Measurements from ENCODE around the gene SLC5A11. TPM values are rescaled to one million over a fixed set of nuclear protein-coding genes. Genes with fewer than 3 reads are reported as not detected.

SLC5A11 gene
- total and polyA plus RNA-seq, 2 of the 13 experiments (the other 11 are each of a cell fraction or from before 2014, with no cell fraction given): 1.2 to 3.3 TPM

- no TSS peak for BruUV-seq (replicated peaks)
- WGBS (ENCODE audit: low lambda C conversion rate): 93% methylated on average over 8 of the region's 8 CpGs
- Histone ChIP-seq H4K20me1 (ENCODE audit: insufficient read depth, low read length) (no peaks in the 10 kb centered on the region), H3K4me1 (ENCODE audit: insufficient read depth, low read length) (peaks cover 8% of the 10 kb centered on the region; the same call in 1 of the 2 replicates), H3K36me3 (replicated peaks in 1 of 2; ENCODE audit: control insufficient read depth in 1 of 2, insufficient read depth in 2 of 2, low read length in 2 of 2) (peaks cover 28 to 48% of the 10 kb centered on the region in 2 experiments), H3K9ac (ENCODE audit: insufficient read depth, low read depth, low read length) (no peak overlapping the region), H3K9me3 (ENCODE audit: low read length) (no peaks in the 10 kb centered on the region), H3K79me2 (ENCODE audit: insufficient read depth, low read length) (no peaks in the 10 kb centered on the region), H3K4me2 (ENCODE audit: low read depth, low read length) (no peak overlapping the region), H3K4me3 (replicated peaks in 1 of 3; ENCODE audit: insufficient read depth in 1 of 3, low read depth in 2 of 3, low read length in 3 of 3) (no peak overlapping the region), H2AFZ (ENCODE audit: low read length) (no peak overlapping the region), H3K27me3 (ENCODE audit: control insufficient read depth in 1 of 2, insufficient read depth in 2 of 2, low read length in 2 of 2) (no peaks in the 10 kb centered on the region), H3K27ac (ENCODE audit: extremely low read length, insufficient read depth, low read length) (no peak overlapping the region)
- TF ChIP-seq SNAPC2 (CRISPR knock-in tag; IDR thresholded peaks at IDR 0.05) (no peak), FOXA1 (IDR thresholded peaks at IDR 0.05) (no peak), FOXA1 (CRISPR knock-in tag; IDR thresholded peaks at IDR 0.05) (no peak), PRMT3 (CRISPR knock-in tag; IDR thresholded peaks at IDR 0.05; ENCODE audit: borderline replicate concordance, low read depth) (no peak), ZNF251 (CRISPR knock-in tag; IDR thresholded peaks at IDR 0.05) (no peak), ATF6 (CRISPR knock-in tag; conservative IDR thresholded peaks at IDR 0.05) (no peak), ZBTB37 (CRISPR knock-in tag; IDR thresholded peaks at IDR 0.05) (no peak), GFI1 (CRISPR knock-in tag; IDR thresholded peaks at IDR 0.05; ENCODE audit: borderline replicate concordance) (no peak), SP5 (CRISPR knock-in tag; IDR thresholded peaks at IDR 0.05; ENCODE audit: borderline replicate concordance, low read depth) (no peak), EEA1 (CRISPR knock-in tag; IDR thresholded peaks at IDR 0.05; ENCODE audit: borderline replicate concordance) (no peak), ZZZ3 (CRISPR knock-in tag; IDR thresholded peaks at IDR 0.05; ENCODE audit: borderline replicate concordance) (no peak), POLR2A (IDR thresholded peaks at IDR 0.05; ENCODE audit: insufficient read depth in 1 of 2, low read depth in 2 of 2, low read length in 2 of 2) (no peak), ZNF850 (CRISPR knock-in tag; conservative IDR thresholded peaks at IDR 0.05) (no peak), ZNF350 (CRISPR knock-in tag; IDR thresholded peaks at IDR 0.05; ENCODE audit: borderline replicate concordance, low read depth) (no peak), ETV5 (CRISPR knock-in tag; IDR thresholded peaks at IDR 0.05; ENCODE audit: borderline replicate concordance) (no peak)
- in situ Hi-C loops (cut with HindIII; ENCODE audit: extremely low pct_ligation_motif_present, low pct_unique_long_range_greater_than_20kb) (no loop called here), intact Hi-C loops (cut with micrococcal nuclease; ENCODE audit: unreplicated experiment) (no loop called here)
- ChIA-PET CTCF (ENCODE audit: low intra/inter-chr PET ratio, low total read pairs) (no interaction called here), POLR2A (no interaction called here)
- no peak for DNase-seq (ENCODE audit: low spot score)
- no peak for FAIRE-seq
- ATAC-seq: no peak
These were observed 75.5 kb downstream of the SLC5A11 start for GRCh38 chr16:24921229-24921628.

All from HepG2 (cell line).